GM12864 (cell line): Measurements from ENCODE around the gene EXOC2.

Experiments used
- DNase-seq: peaks from one replicate; pipeline ENCODE4 v3.0.0-alpha.2; 2011; ENCODE audit warnings: low read depth
- H3K4me3 ChIP-seq: 2 replicates; pipeline ENCODE4 v1.5.1; 2011; ENCODE audit warnings: mild to moderate bottlenecking, low read depth, low read length, control low read depth
- CTCF ChIP-seq: IDR thresholded peaks from 2 replicates; pipeline ENCODE4 v1.5.1; 2011; ENCODE audit warnings: low read depth, mild to moderate bottlenecking, moderate library complexity, low read length, control low read depth, inconsistent platforms; ENCODE audit errors: missing control alignments

The EXOC2 gene

GRCh38 chr6:729606-730320 lies 36.8 kb upstream of the EXOC2 start:
- TF ChIP-seq CTCF, result no peak
- no peak overlapping the region for H3K4me3 ChIP-seq
- no peak for DNase-seq

GRCh38 chr6:727856-728255 lies 34.9 kb upstream of the EXOC2 start:
- TF ChIP-seq CTCF, result no peak
- no peak for DNase-seq
- no peak overlapping the region for H3K4me3 ChIP-seq

DNA sequence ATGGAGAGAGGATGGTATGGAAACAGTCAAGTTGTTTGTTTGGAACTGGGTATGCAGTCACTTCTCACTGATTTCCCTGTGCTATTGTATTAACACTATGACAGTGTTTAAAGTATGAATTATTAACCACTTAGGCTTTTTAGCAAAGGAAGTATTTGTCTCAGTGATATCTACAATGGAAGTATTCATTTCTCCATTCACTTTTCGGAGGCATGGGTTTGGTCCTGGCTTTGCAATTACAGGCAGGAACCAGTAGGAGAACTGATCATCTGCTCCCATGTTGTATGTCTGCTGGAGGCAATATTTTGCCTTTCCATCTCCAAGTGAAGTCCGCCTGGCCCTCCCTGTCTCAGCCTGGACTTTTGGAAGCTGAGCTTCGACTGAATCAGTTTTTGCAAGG lies 30.6 kb upstream of the EXOC2 start:
- no peak overlapping the region for H3K4me3 ChIP-seq
- DNase-seq, result no peak
- TF ChIP-seq CTCF, result peak; percentile 8

DNA sequence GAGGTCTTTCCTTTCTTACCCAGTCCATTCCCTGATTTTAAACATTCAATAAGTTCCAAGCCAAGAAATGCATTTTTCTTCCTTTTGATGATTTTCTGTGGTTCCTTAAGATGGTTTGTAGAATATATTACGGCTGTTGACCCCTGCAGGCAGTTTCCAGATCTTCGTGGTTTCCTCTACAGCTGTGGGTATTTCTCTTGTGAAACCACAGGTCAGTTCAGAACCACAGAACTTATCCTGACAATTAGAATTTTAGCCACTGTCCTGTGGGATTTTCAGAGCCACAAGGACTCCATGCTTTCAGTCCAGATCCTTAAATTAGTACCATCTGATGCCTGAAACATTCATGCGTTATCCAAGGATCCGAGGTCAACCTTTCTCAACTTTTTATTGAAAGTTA lies 29.7 kb upstream of the EXOC2 start:
- no peak overlapping the region for H3K4me3 ChIP-seq
- DNase-seq, result no peak
- no peak for TF ChIP-seq CTCF

GRCh38 chr6:722077-722524 lies 29.2 kb upstream of the EXOC2 start:
- TF ChIP-seq CTCF, result peak; percentile 91
- peak; percentile 25 for DNase-seq
- no peak overlapping the region for H3K4me3 ChIP-seq

- no peak for TF ChIP-seq CTCF
- no peak for DNase-seq
- no peak overlapping the region for H3K4me3 ChIP-seq
These were observed 25.4 kb upstream of the EXOC2 start for GRCh38 chr6:718345-718744.

DNA sequence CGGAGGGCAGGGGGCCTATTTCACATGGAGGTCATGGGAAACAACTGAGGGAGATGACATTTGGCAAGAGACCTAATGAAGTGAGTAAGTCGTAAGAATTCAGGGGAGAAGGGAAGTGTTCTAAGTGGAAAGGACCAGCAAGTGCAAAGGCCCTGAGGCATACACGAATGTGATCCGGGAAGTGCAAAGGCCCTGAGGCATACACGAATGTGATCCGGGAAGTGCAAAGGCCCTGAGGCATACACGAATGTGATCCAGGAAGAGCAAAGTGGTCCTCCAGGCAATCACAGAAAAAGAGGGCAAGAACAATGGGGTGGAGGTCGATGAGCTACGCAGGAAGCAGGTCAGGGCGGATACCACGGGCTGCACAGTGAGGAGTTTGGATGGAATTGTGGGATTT lies 24.2 kb upstream of the EXOC2 start:
- DNase-seq, result no peak
- TF ChIP-seq CTCF, result no peak
- H3K4me3 ChIP-seq, result no peak overlapping the region
